ENCODE measurements around the gene NRG3. TPM values are rescaled to one million over a fixed set of nuclear protein-coding genes. Genes with fewer than 3 reads are reported as not detected.

The NRG3 gene
- total and polyA plus RNA-seq, 2 of the 8 experiments (the other 6 are each of a cell fraction or from before 2014, with no cell fraction given): 4.2 to 5.0 TPM

- no peak for TF ChIP-seq CHD7 (IDR thresholded peaks at IDR 0.05; ENCODE audit: insufficient replicate concordance, low read length)
These were observed 301.6 kb downstream of the NRG3 start (continued) for GRCh38 chr10:82176587-82176986.
